ENCODE results near the gene CD40.

The CD40 gene

GRCh38 chr20:46129955-46130481 lies 11.9 kb downstream of the CD40 start:
- H3K4me3 ChIP-seq (ENCODE audit: low read depth, low read length), result no peak overlapping the region
- ChIA-PET POLR2A (no interaction called here), CTCF (interaction anchor here (1.0 to 8.1 kb wide), 8 partner anchors 10 to 553 kb away, joined by 3 to 67 read pairs (median 10); partner anchors contain the start of gene ELMO2)
- no peak for DNase-seq (ENCODE audit: low read depth, low spot score)
- TF ChIP-seq, protein P1, sequence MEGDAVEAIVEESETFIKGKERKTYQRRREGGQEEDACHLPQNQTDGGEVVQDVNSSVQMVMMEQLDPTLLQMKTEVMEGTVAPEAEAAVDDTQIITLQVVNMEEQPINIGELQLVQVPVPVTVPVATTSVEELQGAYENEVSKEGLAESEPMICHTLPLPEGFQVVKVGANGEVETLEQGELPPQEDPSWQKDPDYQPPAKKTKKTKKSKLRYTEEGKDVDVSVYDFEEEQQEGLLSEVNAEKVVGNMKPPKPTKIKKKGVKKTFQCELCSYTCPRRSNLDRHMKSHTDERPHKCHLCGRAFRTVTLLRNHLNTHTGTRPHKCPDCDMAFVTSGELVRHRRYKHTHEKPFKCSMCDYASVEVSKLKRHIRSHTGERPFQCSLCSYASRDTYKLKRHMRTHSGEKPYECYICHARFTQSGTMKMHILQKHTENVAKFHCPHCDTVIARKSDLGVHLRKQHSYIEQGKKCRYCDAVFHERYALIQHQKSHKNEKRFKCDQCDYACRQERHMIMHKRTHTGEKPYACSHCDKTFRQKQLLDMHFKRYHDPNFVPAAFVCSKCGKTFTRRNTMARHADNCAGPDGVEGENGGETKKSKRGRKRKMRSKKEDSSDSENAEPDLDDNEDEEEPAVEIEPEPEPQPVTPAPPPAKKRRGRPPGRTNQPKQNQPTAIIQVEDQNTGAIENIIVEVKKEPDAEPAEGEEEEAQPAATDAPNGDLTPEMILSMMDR (IDR thresholded peaks at IDR 0.05; ENCODE audit: insufficient read depth, low read length, missing control alignments), result no peak

DNA sequence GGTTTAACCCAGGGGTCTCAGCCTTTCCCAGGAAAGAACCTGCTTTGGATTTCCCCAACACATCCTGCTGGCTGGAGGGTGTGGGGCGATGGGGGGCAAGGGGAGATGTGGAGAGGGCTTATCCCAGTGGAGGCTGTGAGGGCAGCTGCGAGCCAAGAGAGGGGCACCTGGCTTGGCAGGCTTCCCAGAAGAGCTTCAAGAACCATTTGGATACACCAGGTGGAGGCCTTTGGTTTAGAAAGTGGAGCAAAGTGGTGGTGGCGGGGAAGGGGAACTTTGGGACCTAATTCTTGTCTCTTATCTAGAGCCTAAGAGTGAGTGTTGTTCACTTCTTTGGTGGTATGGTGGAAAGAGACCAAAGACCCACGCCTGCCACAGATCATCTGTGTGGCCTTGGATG lies 12.4 kb downstream of the CD40 start:
- ChIA-PET POLR2A (no interaction called here), CTCF (interaction anchor here (0.7 to 8.1 kb wide), 7 partner anchors 10 to 308 kb away, joined by 3 to 67 read pairs (median 10); partner anchors contain the start of gene ELMO2)
- TF ChIP-seq, protein P1 (IDR thresholded peaks at IDR 0.05; ENCODE audit: insufficient read depth, low read length, missing control alignments), result no peak
- no peak for DNase-seq (ENCODE audit: low read depth, low spot score)
- H3K4me3 ChIP-seq (ENCODE audit: low read depth, low read length), result no peak overlapping the region

DNA sequence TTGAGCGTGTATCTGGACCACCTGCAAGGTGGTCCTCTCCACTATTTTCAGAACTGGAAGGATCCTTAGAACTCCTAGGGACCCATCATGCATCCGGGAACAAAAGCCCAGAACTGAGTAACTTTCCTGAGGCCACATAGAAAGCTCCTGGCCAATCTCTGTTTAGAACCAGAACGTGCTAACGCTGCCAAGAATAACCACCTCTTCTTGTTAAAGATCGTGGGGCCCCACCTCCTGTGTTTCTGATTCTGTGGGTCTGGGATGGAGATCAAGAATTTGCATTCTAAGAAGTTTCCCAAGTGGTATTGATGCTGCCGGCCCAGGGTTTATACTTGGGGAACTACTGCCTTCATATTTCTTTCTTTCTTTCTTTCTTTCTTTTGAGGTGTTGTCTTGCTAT lies 13.3 kb downstream of the CD40 start:
- no peak for DNase-seq (ENCODE audit: low read depth, low spot score)
- ChIA-PET CTCF (interaction anchor here (1.4 to 8.1 kb wide), 6 partner anchors 10 to 309 kb away, joined by 4 to 67 read pairs (median 5); no protein-coding TSS in a partner anchor), POLR2A (no interaction called here)
- H3K4me3 ChIP-seq (ENCODE audit: low read depth, low read length), result no peak overlapping the region
- TF ChIP-seq, protein P1 (IDR thresholded peaks at IDR 0.05; ENCODE audit: insufficient read depth, low read length, missing control alignments), result no peak

DNA sequence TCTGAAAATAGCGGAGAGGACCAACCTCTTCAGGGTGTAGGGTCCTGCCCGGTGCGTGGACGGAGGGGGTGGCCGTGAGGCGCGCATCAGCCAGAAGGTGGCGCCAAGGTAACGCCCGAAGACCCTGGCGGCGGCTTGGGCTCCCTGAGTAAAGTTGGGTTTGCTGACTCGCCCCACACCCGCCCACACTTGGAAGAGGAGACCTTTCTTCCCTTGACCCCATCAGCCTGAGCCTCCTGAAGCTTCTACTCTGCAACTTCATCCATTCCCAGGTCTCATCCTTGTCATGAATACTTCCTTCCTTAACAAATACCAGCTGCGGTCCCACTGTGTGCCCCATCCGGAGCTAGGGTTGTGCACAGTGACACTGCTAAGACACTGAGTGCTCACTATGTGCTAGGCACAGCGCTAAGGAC lies 14.6 kb downstream of the CD40 start:
- no peak overlapping the region for H3K4me3 ChIP-seq (ENCODE audit: low read depth, low read length)
- DNase-seq (ENCODE audit: low read depth, low spot score), result no peak
- TF ChIP-seq, protein P1 (IDR thresholded peaks at IDR 0.05; ENCODE audit: insufficient read depth, low read length, missing control alignments), result peak; percentile 95
- ChIA-PET POLR2A (no interaction called here), CTCF (interaction anchor here (0.6 to 8.1 kb wide), 20 partner anchors 8 to 548 kb away, joined by 3 to 67 read pairs (median 4); partner anchors contain the start of gene ELMO2)

DNA sequence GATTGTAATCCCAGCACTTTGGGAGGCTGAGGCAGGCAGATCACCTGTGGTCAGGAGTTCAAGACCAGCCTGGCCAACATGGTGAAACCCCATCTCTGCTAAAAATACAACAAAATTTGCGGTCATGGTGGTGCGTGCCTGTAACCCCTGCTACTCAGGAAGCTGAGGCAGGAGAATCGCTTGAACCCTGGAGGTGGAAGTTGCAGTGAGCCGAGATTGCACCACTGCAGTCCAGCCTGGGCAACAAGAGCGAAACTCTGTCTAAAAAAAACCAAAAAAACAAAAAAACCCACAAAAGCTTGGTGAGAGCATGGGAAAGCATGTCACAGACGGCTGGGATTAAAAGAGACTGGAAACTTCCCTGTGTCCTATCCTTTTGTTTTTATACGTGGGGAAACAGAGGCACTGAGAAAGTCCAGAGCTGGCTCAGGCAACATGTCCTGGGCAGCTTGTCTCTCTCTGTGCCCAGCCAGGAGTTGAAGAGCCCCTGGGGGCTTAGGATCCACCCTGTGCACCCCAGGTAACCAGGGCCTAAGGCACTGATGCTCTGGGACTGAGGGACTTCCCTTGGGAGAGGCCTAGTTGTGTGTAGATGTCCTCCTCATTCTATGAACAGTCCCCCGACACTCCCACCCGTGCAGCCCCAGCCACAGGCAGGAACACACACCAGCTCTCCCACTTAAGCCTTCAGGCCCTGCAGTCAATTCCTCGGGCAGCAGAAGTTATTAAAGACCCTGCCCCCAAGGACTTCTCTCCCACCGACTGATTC lies 16.0 kb downstream of the CD40 start:
- DNase-seq (ENCODE audit: low read depth, low spot score), result no peak
- TF ChIP-seq, protein P1 (IDR thresholded peaks at IDR 0.05; ENCODE audit: insufficient read depth, low read length, missing control alignments), result no peak
- H3K4me3 ChIP-seq (ENCODE audit: low read depth, low read length), result no peak overlapping the region
- CTCF ChIA-PET, result interaction anchor here (0.7 to 8.1 kb wide), 4 partner anchors 215 to 540 kb away, joined by 3 to 67 read pairs (median 10); no protein-coding TSS in a partner anchor
- POLR2A ChIA-PET, result no interaction called here

- TF ChIP-seq, protein P1 (IDR thresholded peaks at IDR 0.05; ENCODE audit: insufficient read depth, low read length, missing control alignments), result no peak
- no peak for DNase-seq (ENCODE audit: low read depth, low spot score)
- H3K4me3 ChIP-seq (ENCODE audit: low read depth, low read length), result no peak overlapping the region
- CTCF ChIA-PET, result interaction anchor here (0.7 to 8.1 kb wide), 3 partner anchors 214 to 540 kb away, joined by 3 to 67 read pairs (median 4); no protein-coding TSS in a partner anchor
- POLR2A ChIA-PET, result no interaction called here
Measured at GRCh38 chr20:46134716-46135115, 16.6 kb downstream of the CD40 start.

Measured in AG04449 (cell line).